HG03432 (cell line): ENCODE data around the gene LRP1B.

Experiments used
- ATAC-seq: cut with Tn5 transposase; IDR thresholded peaks from one replicate; pipeline ENCODE4 v1.9.1; 2021; ENCODE audit warnings: mild to moderate bottlenecking, moderate library complexity; ENCODE audit not compliant: unreplicated experiment

The LRP1B gene

DNA sequence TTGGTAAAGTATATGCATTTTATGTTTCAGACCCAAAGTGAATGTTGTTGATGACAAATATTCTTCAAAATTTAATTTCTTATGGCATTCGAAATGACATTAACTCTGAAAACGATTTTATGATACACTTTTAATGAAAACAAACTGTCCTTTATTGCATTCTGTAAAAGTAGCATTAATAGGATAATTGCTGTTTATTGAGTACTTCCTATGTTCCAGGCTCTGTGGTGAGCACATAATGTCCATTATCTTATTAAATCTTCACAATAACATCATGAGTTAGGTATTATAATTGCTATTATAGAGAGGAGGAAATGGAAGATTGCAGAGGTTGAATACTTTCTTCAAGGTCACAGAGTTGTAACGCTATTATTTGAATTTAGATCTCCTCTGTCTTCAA is 638.0 kb downstream of the LRP1B start:
- ATAC-seq, result no peak

DNA sequence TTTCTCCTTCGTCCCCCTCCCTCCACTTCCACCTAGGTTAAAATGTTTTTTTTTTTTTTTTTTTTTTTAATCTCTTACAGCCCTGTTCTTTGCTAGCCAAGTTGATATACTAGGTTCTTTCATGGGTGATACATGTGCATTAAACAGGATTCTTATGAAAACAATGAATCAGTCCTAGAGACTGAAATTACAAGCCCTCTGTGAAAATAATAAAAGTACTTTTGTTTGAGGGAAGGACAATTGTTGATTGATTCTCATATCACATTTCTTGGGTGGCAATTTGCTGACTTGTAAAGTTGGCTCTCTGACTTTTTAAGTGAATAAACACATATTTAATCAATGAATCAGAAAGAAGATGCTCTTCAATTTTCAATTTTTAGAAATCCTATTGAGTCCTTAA is 639.9 kb downstream of the LRP1B start:
- ATAC-seq, result no peak

DNA sequence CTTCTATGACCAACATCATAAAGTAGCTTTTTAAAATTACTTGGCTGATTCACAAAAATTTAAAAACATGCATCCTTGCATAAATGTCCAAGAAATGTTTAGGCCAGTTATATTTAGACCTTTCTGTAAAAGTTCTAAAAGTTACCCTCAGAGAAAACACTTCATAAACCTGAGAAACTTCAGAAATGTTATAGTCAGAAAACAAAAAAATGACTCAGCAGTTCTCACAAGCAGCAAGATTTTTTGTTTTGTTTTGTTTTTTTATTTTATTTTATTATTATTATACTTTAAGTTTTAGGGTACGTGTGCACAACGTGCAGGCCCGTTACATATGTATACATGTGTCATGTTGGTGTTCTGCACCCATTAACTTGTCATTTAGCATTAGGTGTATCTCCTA is 648.1 kb downstream of the LRP1B start:
- no peak for ATAC-seq

DNA sequence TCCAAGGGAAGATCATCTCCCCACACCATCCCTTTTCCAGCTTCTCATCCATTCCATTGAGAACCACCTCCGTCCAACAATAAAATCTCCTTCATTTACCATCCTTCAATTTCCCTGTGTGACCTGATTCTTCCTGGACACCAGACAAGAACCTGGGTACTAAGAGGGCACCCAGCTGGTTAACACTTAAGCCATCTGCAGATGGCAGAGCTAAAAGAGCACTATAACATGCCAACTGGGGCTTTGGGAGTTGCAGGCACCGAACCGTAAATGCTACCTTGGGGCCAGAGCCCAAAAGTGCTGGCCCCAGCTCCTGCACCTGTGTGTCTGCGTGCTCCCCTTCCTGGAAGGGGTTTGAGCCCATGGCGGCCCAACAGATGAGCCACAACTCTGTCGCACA is 655.0 kb downstream of the LRP1B start:
- ATAC-seq, result no peak

DNA sequence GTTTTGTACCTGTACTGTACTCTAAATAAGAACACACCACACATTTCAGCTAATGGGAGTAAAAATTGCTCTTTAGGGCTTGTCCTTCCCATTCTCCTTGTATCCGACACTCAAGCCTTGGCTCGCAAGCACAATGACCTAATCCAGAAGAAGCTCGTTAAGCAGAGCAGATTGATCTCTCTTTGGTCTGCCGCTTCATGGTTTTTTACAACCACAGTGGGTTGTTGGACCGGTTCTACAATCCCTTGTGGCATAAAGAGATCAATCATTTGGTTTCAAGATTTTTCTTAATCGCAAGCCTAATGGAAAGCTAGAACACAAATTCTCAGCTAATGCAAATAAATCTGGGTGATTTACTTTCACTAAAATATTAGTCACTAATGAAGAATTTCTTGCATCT is 662.1 kb downstream of the LRP1B start:
- no peak for ATAC-seq

DNA sequence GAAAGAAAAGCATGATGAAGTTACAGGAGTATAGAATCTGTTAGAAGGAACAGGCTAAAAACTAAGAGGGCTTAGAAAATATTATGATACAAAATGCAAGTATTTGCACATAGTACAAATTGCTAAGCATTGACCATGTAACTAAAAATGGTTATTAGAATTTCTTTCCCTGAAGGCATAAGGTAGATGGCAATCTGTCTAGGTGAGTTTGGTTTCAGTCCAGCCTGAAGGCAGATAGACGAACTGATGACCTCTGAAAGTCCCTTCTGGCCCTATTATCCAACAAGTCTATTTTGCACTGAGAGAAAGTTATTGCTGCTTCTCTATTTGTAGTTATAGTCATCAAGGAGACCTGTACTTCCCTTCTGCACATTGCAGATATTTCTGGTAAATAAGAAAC is 663.5 kb downstream of the LRP1B start:
- ATAC-seq, result no peak

DNA sequence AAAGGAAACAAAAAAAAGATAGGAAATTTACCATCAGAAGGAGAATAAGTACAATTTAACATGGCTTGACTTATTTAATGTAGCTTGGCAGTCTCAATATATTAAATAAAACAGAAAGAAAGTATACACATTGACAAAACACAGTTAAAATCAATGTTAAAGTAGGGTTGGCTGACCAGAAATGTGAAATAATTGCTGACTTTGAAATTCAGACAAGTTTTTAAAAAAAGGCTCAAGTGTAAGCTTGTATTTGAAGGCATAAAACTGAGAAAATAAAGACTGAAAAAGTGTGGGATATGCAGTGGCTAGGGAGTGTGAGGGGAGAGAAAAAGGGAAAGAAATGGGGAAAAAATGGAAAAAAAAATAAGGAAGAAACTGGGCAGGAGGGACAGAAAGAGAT is 665.8 kb downstream of the LRP1B start:
- ATAC-seq, result no peak

DNA sequence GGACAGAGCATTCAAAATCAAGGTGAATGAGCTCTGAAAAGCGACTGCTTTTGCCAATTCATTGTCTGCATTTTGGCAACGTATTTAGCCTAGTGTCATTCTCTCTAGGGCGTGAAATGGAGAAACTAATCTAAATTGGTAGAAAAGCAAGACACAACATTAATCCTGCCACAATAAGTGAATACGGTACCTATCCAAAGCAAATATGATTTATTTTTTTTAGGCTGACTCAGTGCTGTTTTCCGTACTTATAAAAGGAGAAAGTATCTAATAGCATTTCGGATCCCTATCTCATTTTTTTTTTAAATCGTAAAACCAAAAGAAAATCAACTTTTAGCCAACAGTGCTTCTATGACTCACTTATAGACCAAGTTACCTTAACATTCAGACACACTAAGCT is 672.5 kb downstream of the LRP1B start:
- no peak for ATAC-seq

DNA sequence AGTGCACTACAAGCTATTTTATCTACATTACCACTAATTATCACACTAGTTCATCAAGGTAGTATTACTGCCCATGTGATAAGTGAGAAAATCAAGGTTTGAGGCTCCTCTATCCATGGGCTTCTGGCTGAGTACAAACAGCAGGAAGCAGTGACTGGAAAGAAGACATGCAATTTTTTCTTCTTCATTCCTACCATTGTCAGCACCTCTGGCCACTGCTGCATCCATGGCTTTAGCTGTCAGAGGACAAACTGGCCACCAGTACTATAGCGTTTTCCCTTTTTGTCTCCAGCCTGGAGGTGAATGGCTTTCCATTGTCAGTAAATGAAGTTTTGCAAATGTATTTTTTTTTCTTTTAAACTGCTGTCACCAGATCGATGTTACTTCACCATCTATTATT is 674.9 kb downstream of the LRP1B start:
- no peak for ATAC-seq

DNA sequence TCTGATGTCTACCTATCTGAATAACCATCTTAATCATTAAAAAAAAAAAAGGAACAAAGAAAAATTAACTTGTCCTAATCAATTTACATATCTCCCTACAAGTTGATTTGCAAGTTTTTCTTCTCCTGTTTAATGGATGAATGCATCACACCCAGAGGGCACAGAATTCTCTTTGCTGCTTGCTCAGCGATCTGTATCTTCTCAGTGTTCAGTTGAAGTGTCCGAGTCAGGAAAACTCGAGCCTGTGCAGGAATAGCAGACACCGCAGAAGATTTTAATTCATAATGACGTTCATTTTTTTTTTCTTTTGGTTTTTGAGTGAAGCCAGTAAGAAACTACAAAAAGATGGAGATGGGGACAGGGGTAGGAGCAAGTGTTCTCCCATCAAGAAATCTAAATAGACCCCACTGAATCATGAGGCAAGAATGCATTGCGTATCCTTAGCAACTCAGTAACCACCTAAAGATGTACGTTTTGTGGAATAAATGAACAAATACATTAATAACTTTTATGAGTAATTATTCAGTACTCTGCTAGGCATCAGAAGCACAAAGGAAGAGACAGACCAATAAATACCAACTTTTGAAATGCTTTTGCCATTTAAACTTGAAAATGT is 675.5 kb downstream of the LRP1B start:
- no peak for ATAC-seq

DNA sequence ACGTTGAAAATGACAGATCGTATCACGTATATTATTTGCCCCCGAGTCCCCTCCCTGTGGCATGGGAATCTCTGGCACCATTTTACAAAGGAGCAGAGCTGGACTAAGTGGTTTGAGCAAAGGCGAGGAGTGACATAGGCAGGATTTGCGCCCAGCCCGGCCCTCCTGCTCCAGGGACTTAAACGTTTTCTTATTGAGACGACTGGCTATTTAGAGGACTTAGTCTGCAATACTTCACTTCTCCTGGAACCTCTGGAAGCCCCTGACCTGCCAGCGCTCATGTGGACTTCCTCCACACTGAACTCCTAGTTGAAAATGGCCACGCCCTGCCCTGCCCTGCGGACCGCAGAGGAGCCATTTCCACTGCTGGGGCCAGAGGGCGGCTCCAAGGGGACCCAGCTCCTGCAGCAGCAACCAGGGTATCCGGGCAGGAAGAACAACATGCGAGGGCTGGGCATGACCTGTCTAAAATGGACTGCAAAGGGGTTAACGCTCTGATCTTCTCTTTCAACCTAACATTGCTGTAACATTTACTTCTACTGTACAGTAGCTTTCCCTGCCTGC is 690.7 kb downstream of the LRP1B start:
- no peak for ATAC-seq

DNA sequence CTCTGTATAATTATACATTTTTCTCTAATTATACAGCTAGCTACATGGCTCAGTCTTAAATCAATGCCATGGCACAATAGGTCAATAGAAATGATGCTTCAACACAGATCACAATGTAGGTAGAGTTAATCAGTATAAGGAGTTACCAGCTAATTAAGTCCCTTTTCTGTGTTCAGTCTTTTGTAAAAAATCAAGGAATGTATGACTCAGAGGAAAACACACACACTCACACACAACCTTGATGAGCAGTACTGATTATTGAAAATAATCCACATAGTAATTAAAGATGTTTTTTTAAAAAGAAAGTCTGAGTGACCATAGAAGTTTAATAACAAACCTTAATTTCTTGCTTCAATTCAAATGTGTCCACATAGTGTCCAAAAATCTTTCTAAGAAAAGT is 691.3 kb downstream of the LRP1B start:
- ATAC-seq, result no peak

DNA sequence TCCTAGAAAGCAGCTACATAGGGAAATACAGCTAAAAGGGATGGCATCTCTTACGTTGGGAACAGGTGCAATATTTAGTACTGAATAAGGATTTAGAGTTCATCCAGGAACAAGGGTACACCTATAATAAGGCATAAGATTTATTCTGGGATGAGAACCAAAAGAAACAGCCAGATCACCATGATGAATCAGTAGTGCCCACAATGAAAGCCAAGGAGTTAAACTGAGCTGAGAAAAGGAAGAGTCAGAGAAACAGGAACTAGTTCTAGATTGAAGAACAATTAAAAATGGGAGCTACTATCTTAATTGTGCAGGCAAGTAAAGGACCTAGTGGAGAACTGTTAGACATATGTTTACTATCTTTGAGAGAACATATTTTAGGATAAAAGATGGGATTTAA is 692.3 kb downstream of the LRP1B start:
- no peak for ATAC-seq

DNA sequence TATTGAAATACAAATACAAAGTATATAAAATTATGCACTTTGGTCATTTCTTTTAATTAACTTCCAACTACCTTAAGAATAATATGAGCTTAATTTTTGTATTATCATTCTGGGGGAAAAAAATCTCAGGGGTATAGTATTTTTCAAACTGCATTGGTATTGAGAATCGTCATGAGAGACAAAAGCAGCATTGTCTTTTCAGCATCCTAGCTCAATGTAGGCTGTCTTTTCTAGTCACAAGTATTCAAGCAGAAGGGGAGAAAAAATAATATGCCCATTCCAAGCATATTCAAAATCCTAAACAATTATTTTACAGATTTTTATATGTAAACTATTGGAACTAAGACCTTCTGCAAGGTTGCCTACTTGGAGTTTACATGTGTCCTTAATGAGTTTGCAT is 693.3 kb downstream of the LRP1B start:
- no peak for ATAC-seq

DNA sequence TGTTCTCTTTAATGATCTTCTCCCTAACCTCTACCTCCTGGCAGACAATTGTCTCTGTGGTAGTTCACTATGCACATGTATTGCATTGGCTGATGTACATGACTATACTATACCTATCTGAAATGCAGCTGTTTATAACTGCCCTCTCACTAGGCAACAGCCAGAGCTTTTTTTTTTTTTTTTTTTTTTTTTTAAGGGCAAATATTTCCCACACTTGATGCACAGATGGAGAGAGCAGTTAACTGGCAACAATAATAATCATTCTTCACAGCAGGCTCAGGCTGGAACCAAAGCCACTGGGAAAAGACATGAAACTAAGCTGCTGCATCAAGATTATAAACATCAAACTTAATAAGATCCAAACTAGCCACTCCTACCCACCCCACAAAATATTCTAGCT is 707.7 kb downstream of the LRP1B start:
- ATAC-seq, result no peak

DNA sequence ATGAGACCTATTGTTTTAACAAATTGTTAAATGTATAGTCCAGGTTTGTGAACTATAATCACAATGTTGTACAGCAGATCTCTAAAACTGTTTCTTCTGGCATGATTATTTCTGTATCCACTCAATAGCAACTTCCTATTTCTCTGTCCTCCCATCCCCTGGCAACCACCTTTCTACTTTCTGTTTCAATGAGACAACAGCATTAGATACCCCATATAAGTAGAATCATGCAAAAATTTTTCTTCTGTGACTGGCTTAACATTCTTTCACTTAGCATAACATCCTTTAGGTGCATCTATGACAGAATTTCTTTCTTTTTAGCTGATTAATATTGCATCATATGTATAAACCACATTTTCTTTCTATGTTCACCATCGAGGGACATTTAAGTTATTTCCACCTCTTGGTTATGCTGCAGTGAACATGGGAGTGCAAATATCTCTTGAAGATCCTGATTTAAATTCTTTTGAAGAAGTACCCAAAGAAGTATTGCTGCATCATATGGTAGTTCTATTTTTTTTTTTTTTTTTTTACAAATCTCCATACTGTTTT is 713.5 kb downstream of the LRP1B start:
- no peak for ATAC-seq

DNA sequence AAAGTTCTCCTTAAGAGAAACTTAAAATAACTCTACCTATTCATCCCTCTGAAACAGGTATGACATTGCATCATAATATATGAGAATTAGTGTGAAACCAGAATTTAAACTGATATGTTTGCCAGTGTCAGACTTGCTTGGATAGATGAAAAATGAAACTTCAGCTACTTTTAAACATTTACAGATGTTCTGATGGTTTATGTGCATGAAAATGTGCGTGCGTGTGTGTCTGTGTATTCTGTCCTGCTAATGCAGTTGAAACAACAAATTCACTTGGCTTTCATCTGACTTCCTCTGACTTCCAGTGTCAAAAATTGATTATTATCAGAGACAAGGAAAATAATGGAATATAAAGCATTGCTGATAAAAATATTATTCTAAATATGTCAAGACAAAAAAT is 719.4 kb downstream of the LRP1B start:
- no peak for ATAC-seq

DNA sequence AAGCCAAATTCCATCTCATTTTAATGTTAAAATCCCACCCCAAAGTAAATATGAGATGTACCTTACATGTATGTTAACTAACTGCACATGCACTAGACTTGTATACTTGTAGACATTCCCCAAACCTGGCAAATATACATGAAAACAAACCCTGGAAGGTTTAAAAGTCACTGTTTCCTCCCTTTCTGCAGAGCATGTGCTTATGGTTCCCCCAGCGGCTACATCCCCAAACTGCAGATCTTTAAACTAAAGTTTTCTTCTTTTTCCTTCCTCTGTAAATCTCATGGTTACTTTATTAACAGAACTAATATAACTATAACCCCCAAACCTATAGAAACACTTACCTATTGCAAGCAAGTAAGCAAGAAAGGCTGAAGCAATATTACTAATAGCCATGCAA is 731.5 kb downstream of the LRP1B start:
- ATAC-seq, result peak; percentile 59

DNA sequence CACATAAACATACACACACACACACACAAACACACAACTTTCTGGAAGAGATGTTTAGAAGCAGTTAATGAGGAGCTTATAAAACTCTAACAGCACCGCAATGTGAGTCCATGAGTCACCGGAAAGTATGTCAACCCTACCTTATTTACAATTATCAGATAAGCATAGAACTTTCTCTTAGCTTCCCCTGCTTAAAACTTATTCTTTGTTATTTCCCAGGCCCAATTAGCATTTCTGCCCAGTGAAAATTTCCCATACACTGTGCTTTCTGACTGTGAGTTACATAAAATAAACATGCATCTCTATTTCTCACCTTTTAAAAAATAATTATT is 737.6 kb downstream of the LRP1B start:
- no peak for ATAC-seq

DNA sequence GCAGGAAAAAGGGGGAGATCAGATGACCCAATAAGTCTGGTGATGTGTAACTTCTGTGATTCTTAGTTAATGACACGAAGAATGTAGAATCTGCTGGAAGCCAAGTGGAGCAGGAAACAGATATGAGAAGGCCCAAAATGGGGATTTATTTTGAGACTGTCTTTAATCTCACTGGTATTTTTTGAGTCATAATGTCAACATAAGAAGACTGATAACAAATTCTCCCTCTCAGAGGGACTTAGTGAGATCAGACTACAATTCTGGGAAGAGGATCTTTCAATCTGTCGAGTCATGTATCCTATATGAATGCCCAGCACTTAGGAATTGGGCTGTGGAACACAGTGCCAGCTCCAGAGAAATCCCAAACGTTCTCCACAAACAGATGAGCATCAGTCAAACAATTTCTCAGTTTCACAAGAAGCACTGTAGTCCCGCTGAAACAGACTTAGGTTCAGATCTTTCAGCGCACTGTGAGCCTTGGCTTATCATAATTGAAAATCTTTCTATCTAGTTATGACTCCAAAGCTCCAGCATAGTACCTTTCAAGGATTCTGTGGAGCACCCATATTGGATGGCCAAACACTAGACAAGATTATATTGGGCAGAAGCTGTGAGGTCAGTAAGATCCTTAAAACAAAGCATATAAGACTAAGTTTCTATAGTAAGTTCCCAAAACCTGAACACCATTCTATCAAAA is 738.2 kb downstream of the LRP1B start:
- no peak for ATAC-seq

DNA sequence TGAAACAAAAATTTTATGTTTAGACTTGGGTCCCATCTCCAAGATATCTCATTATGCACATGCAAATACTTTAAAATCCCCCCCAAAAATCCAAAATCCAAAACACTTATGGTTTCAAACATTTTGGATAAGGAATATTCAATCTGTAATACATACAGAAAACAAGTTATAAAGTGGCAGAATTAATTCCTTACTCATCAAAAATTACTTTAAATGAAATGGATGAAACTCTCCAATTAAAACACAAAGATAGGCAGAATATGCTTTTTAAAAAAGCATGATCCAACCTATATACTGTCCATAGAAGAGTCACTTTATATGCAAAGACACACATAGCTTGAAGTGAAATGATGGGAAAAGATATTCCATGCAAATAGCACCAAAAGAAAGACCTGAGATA is 744.6 kb downstream of the LRP1B start:
- ATAC-seq, result no peak

DNA sequence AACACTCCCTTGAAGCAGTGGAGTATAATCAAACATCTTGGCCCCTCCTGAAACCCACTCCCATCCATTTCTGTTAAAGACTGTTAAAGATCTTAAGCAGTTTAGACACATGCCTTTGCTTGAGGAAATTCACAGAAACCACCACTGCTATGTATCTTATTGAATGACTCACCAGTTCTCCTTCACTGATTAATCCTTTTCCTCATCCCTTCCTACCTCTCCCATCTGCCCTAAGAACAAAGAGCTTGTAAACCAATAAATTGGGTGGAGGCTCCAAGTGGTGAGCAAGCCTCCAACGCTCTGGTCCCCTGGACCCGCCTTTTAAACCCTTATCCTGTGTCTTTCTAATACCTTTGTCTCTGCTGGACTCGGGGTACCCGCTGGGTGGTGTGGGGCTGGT is 746.1 kb downstream of the LRP1B start:
- no peak for ATAC-seq

DNA sequence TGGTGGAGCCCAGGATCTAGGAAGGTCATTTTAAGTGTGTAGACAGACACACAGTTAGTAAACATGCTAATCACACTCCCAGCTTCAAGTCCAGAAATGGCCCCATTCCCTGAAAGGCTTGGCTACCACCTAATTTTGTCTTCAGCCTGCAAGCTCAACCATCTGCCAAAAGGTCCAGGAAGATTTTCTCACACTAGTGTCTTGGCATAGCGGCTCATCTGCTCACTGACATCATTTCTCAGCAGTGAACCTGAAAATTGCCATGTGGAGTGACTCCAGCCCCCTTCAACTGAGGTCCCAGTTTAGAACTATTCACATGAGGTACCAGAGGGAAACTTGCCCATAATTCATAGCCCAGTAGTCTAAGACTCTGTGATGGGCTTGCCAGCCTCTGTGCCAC is 748.9 kb downstream of the LRP1B start:
- no peak for ATAC-seq
